Measurements from ENCODE around the gene FAM53B.

Gene FAM53B

GRCh38 chr10:124698545-124699469, 45.4 kb downstream of the FAM53B start:
- TF ChIP-seq CTCF (IDR thresholded peaks at IDR 0.05) = no peak

- no peak for TF ChIP-seq CTCF (IDR thresholded peaks at IDR 0.05)
Observed at GRCh38 chr10:124697837-124698544, 46.2 kb downstream of the FAM53B start.

GRCh38 chr10:124697443-124697836, 46.7 kb downstream of the FAM53B start:
- no peak for TF ChIP-seq CTCF (IDR thresholded peaks at IDR 0.05)

- TF ChIP-seq CTCF (IDR thresholded peaks at IDR 0.05) = no peak
Observed at GRCh38 chr10:124696446-124697392, 47.5 kb downstream of the FAM53B start.

GRCh38 chr10:124695259-124695658, 48.9 kb downstream of the FAM53B start:
- no peak for TF ChIP-seq CTCF (IDR thresholded peaks at IDR 0.05)

GRCh38 chr10:124694481-124695220, 49.5 kb downstream of the FAM53B start:
- no peak for TF ChIP-seq CTCF (IDR thresholded peaks at IDR 0.05)
